KBM-7 (cell line): ENCODE measurements around the gene SPATA13.

ENCODE experiments used
- DNase-seq: peaks from one replicate; pipeline ENCODE4 v3.0.0-alpha.2; 2015
- in situ Hi-C: fragments of 300-500 bp; cut with MboI; formaldehyde crosslinking; loops from 2 replicates; pipeline ENCODE4 v1.14.3; 2020; ENCODE audit warnings: low sequenced_read_pairs, low pct_unique_long_range_greater_than_20kb, mixed read lengths

The SPATA13 gene

DNA sequence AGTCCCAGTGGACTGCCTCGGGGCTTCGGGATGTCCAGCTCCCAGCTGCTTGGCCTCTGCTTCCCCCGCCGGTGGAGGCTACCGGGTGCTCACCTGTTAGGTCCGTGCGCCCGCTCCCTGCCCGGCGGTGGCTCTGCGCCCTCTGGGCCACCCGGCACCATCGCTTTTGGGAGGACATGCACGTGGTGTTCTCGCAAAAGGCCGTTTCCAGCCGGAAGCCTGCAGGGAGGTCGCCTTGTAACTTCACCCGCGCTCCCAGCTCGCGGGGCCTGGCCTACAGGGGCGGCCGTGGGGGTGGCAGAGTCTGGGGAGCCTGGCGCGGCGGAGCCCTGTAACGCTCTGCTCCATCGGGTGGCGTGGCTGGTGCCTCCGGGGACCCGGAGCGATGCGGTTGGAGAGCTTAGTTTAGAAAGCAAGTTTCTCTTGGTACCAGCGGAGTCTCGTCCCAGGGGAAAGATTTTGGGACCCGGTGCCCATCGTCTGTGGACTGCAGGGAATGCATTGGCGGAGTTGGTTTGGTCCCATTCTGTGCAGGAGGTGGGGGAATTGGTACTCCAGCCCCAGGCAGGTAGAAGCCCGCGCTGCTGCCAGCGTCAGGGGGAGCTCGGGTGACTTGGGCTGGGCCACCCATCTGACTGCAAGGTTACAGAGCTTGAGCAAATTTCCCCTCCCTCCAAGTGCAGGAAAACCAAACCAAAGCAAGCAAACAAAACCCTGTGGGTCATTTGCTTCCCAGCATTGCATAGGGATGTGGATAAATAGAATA, 673 bp downstream of the SPATA13 start:
- in situ Hi-C loops: no loop called here
- DNase-seq: peak; percentile 40

GRCh38 chr13:24161980-24162525, 1.5 kb downstream of the SPATA13 start:
- in situ Hi-C loops: no loop called here
- DNase-seq: no peak

GRCh38 chr13:24162604-24163003, 2.1 kb downstream of the SPATA13 start:
- in situ Hi-C loops: no loop called here
- no peak for DNase-seq

- in situ Hi-C loops: no loop called here
- no peak for DNase-seq
Observed at GRCh38 chr13:24165746-24166145, 5.2 kb downstream of the SPATA13 start.

DNA sequence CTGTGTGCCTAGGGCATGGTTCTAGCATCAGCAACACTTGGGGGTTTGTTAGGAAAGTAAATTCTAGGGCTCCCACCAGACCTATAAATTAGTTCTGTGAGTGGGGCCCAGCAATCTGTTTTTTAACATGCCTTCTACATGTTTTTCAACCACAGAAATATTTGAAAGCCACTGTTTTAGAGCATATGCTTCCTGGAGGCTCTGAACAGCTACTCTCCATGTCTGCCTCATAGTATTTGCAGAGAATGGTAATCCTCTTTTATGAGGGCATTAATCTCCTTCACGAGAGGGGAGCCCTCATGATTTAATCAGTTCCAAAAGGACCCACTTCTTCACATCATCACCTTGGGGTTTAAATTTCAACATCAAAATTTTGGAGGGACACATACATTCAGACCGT, 6.0 kb downstream of the SPATA13 start:
- in situ Hi-C loops: no loop called here

GRCh38 chr13:24167666-24168391, 7.3 kb downstream of the SPATA13 start:
- in situ Hi-C loops: no loop called here

More for the DNA sequence above, 6.0 kb downstream of the SPATA13 start:
- no peak for DNase-seq

DNA sequence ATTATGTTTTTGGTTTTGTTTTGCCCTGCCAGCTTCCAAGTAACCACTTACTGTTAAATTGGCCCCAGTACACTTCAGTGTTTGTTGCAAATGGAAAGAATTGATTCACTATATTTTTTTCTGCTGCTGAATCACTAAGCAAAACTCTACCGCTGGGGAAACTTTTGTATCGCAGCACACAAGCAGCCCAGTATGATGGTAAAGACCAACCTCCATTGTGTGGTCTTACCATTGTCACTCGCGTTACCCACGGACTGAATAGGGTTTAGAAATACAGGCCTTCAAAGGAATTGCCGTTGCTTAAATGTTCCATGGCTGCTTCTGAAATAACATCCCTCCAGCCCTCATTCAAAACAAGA, 7.9 kb downstream of the SPATA13 start:
- in situ Hi-C loops: no loop called here
- DNase-seq: no peak

More at GRCh38 chr13:24167666-24168391, 7.3 kb downstream of the SPATA13 start:
- DNase-seq: no peak

DNA sequence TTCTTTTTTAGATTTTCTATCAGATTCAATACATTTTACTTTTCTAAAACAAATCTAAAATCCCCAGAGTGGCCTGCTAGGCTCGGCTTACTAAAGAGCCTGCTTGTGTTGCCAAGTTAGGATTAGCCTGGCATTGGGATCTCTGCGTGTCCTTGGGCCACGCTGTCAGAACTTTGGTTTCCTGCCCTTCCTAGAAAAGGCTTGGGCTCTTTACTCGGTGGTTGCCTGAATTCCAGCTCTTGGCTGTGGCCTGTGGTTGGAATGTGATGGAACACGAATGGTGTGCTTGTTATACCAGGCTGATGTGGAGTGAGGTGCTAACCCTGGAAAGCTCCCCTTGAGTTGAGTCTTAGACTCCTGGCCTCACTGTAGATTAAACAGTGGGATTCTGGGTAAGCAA, 8.5 kb downstream of the SPATA13 start:
- no peak for DNase-seq
- in situ Hi-C loops: no loop called here

DNA sequence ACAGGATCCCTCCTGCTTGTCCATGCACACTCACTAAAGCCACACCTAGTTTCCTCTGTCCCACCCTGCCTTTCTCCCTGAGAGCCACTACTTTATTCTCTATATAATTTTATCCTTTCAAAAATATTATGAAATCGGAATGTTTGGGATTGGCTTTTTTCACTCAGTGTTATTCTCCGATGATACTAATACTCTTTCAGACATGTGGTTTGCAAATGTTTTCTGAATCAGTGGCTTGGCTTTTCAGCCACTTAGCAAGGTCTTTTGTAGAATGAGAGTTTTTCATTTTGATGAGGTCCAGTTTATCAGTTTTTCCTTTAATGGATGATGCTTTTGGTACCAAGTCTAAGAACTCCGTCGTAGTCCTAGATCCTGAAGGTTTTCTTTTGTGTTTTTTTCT, 11.6 kb downstream of the SPATA13 start:
- in situ Hi-C loops: no loop called here
- DNase-seq: no peak

DNA sequence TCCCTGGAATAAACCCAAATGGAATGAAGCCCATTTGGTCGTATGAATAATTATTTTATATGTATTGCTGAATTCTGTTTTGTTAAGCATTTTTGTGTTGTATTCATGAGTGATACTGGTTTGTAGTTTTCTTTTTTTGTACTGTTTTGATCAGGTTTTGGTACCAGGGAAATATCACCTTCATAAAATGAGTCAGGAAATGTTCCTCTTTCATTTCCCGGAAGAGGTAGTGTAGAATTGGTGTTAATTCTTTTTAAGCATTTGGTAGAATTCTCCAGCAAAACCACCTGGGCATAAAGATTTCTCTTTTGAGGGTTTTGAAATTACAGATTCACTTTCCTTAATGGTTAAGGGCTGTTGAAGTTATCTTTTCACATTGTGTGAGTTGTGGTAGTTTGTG, 13.3 kb downstream of the SPATA13 start:
- in situ Hi-C loops: no loop called here
- no peak for DNase-seq

DNA sequence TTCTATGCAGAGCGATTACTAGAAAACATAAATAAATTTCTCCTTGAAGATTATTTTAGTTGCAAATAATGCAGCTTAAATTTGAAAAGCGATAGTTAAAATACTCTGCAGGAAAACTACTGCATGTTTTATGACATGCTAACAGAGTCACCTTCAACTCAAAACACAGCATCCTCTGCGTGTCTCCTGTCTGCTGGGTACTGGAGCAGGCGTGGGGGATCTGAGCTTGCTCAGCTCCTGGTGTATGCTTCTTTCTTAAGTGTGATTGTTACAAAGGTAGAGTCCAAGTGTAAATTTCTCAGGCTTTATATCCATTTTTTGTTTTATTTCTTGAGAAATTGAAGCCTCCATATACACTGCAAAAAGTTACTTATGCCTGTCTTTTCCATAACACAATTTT, 15.3 kb downstream of the SPATA13 start:
- in situ Hi-C loops: no loop called here
- DNase-seq: no peak

DNA sequence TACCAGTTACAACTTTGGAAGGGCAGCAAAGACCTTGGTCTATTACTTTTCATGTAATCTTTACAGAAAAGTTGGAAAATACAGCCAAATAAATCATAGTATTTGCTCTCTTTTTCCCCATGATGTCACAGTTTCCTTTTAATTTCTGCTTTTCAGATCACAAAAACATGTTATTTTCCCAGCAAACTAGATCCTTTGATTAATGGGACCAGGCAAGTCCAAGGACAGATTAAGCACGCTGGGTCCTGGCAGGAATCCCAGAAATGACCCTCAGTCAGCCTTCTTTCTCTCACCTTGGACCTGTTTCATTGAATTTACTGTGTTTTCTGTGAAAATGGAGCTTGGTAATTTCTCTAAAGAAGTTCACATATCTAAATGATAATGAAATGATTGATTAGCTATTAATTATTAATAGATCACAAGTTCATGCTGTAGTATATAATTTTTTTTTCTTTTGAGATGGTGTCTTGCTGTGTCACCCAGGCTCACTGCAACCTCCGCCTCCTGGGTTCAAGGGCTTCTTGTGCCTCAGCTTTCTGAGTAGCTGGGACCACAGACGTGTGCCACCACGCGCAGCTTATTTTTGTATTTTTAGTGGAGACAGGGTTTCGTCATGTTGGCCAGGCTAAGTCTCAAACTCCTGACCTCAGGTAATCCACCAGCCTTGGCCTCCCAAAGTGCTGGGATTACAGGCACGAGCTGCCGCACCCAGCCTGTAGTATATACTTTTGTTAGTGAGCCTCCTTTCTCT, 16.0 kb downstream of the SPATA13 start:
- DNase-seq: no peak
- in situ Hi-C loops: no loop called here

GRCh38 chr13:24178847-24179485, 18.4 kb downstream of the SPATA13 start:
- DNase-seq: no peak
- in situ Hi-C loops: no loop called here

GRCh38 chr13:24179486-24179850, 18.9 kb downstream of the SPATA13 start:
- in situ Hi-C loops: no loop called here
- no peak for DNase-seq

DNA sequence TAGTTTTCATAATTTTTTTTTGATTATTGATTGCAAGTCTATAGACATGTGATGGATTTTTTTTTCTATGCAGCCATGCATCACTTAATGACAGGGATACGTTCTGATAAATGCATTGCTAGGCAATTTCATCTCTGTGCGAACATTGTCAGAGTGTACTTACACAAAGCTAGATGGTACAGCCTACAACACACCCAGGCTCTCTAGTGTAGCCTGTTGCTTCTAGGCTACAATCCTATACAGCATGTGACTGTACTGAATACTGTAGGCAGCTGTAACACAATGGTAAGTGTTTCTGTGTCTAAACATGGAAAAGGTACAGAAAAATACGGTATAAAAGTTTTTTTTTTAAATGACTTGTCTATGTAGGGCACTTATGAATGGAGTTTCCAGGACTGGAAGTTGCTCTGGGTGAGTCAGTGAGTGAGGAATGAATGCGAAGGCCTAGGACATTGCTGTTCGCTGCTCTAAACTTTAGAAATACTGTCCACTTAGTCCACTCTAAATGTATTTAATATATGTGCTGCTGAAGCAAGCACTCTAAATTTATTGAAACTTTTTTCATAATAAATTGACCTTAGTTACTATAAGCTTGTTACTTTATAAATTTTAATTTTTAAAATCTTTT, 20.3 kb downstream of the SPATA13 start:
- in situ Hi-C loops: no loop called here
- DNase-seq: no peak

GRCh38 chr13:24181991-24182702, 21.6 kb downstream of the SPATA13 start:
- in situ Hi-C loops: no loop called here

DNA sequence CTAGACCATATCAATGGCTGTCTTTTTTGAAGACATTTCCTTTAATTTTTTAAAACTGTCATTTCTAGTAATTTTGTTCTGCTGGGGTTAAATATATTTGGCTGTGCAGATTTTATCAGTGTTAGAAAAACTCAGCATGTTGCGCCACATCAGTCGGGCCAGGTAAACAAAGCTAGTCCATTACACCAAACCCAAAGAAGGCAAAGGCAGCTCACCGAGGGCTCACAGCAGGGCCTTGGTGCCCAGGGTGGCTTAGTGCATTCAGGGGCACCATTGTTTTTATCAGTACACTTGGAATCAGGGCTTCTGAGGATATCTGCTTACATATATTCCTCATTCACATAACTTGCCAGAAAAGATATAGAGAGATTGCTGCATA, 22.2 kb downstream of the SPATA13 start:
- in situ Hi-C loops: no loop called here
- DNase-seq: no peak

More at GRCh38 chr13:24181991-24182702, 21.6 kb downstream of the SPATA13 start:
- no peak for DNase-seq

DNA sequence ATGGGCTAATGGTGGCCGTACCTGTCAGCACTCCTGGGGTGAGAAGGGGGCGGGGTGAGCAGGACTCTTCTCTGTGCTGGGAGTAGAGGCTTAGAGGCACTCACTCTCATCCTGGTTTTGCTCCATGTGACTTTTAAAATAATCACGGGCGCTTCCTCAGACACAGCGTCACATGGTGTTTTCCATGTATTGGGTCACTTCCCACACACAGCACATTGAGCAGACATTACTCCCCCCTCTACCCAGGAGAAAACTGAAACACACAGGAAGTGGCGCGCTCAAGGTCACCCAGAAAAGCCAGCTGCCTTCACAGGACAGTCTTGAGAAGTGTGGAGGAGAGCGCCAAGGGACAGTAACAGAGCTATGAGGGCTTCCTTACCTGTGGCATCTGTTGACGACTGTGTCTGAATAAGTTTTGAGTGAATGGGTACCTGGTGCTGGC, 23.2 kb downstream of the SPATA13 start:
- in situ Hi-C loops: no loop called here
- DNase-seq: no peak
